AG04450 (cell line): ENCODE results near the gene SLC25A1. TPM values are rescaled to one million over a fixed set of nuclear protein-coding genes. Genes with fewer than 3 reads are reported as not detected.

ENCODE experiments used
- CTCF ChIA-PET: fragments of 300-600, 350-600 bp; formaldehyde crosslinking; extraction: SDS; loops from one replicate; lab custom pipeline; 2022; ENCODE audit warnings: antibody characterized with exemption, inconsistent platforms; lab: Charles Lee
- POLR2A ChIA-PET: fragments of 350-600 bp; formaldehyde crosslinking; extraction: SDS; loops from one replicate; lab custom pipeline; 2021; ENCODE audit warnings: antibody characterized with exemption, inconsistent platforms; lab: Yijun Ruan, JAX
- DNase-seq: peaks from one replicate; pipeline ENCODE4 v3.0.0-alpha.2; 2011; ENCODE audit warnings: low read depth, low spot score
- H3K27ac ChIP-seq: one replicate; pipeline ENCODE4 v1.5.1; 2012; ENCODE audit warnings: low read depth, low read length, control low read depth
- H3K27me3 ChIP-seq: one replicate; pipeline ENCODE4 v1.6.0; 2012; ENCODE audit warnings: low read length; ENCODE audit not compliant: control insufficient read depth, insufficient read depth
- H3K4me3 ChIP-seq: 2 replicates; pipeline ENCODE4 v1.5.1; 2011; ENCODE audit warnings: mild to moderate bottlenecking, low read depth, low read length, control low read depth
- H3K9me3 ChIP-seq: 2 replicates; pipeline ENCODE4 v1.5.1; 2012; ENCODE audit warnings: low read length; ENCODE audit not compliant: control insufficient read depth, insufficient read depth
- CTCF ChIP-seq: IDR thresholded peaks from 2 replicates; pipeline ENCODE4 v1.5.1; 2011; ENCODE audit warnings: low read depth, low read length, control low read depth, inconsistent platforms
- polyA plus RNA-seq: library from polyadenylated mRNA; depleted of rRNA; stranded (reverse); fragments of >200 nt; gene quantifications from 2 replicates; pipeline ENCODE4 v1.2.3, GENCODE V29; 2011

SLC25A1 gene
- polyA plus RNA-seq, 1 experiment: 18.4 TPM

- POLR2A ChIA-PET: no interaction called here
- no peak for DNase-seq
- CTCF ChIA-PET: no interaction called here
- Histone ChIP-seq H3K27ac (no peak overlapping the region), H3K27me3 (peaks cover 43% of the 10 kb centered on the region), H3K4me3 (no peak overlapping the region), H3K9me3 (peaks cover 11% of the 10 kb centered on the region)
- TF ChIP-seq CTCF: no peak
These were observed 25.3 kb downstream of the SLC25A1 start for GRCh38 chr22:19152942-19153883.

- H3K4me3 ChIP-seq: no peak overlapping the region
- no peak for DNase-seq
- CTCF ChIA-PET: no interaction called here
- H3K27ac ChIP-seq: no peak overlapping the region
- H3K9me3 ChIP-seq: peaks cover 11% of the 10 kb centered on the region
- H3K27me3 ChIP-seq: peaks cover 58% of the 10 kb centered on the region
- POLR2A ChIA-PET: no interaction called here
- no peak for TF ChIP-seq CTCF
These were observed 27.0 kb downstream of the SLC25A1 start for GRCh38 chr22:19151329-19152191.

GRCh38 chr22:19150482-19151328 lies 27.8 kb downstream of the SLC25A1 start:
- POLR2A ChIA-PET: no interaction called here
- no peak overlapping the region for H3K4me3 ChIP-seq
- H3K27me3 ChIP-seq: peaks cover 59% of the 10 kb centered on the region
- no peak overlapping the region for H3K27ac ChIP-seq
- peaks cover 11% of the 10 kb centered on the region for H3K9me3 ChIP-seq
- CTCF ChIA-PET: no interaction called here
- no peak for DNase-seq
- TF ChIP-seq CTCF: no peak

GRCh38 chr22:19149991-19150390 lies 28.5 kb downstream of the SLC25A1 start, which contains the start of gene GSC2:
Gene GSC2 (minus strand): TSS chr22:19150292. CDS start chr22:19150283, 9 bp downstream.
- POLR2A ChIA-PET: no interaction called here
- CTCF ChIA-PET: no interaction called here
- Histone ChIP-seq H3K27ac (no peak within 1 kb of the TSS), H3K4me3 (no peak within 1 kb of the TSS), H3K9me3 (peaks cover 11% of the 10 kb centered on the region), H3K27me3 (peaks cover 59% of the 10 kb centered on the region)
- DNase-seq: no peak
- no peak for TF ChIP-seq CTCF
